ENCODE measurements around the gene PRICKLE4.
"Not testable (repeated sequence)": the region's sequence is repeated elsewhere in the genome, so short reads cannot be mapped to it uniquely, and the experiment has no call there.

PRICKLE4 gene

GRCh38 chr6:41744236-41744787 is 36.3 kb upstream of the PRICKLE4 start:
- no peak for DNase-seq (ENCODE audit: low read depth, low spot score)

- no peak for DNase-seq (ENCODE audit: low read depth, low spot score)
These were observed 34.5 kb upstream of the PRICKLE4 start for GRCh38 chr6:41746107-41746506.

- no peak for DNase-seq (ENCODE audit: low read depth, low spot score)
These were observed 33.1 kb upstream of the PRICKLE4 start, which contains the start of gene PGC for GRCh38 chr6:41747256-41748101. TSS of gene PGC (minus strand) at chr6:41747397. CDS start at chr6:41747334, 63 bp downstream.

- no peak for DNase-seq (ENCODE audit: low read depth, low spot score)
These were observed 32.5 kb upstream of the PRICKLE4 start for GRCh38 chr6:41748102-41748477.

- no peak for DNase-seq (ENCODE audit: low read depth, low spot score)
These were observed 32.0 kb upstream of the PRICKLE4 start for GRCh38 chr6:41748542-41748941.

GRCh38 chr6:41750374-41750773 is 30.2 kb upstream of the PRICKLE4 start:
- DNase-seq (ENCODE audit: low read depth, low spot score), result no peak

- DNase-seq (ENCODE audit: low read depth, low spot score), result no peak
These were observed 24.7 kb upstream of the PRICKLE4 start for GRCh38 chr6:41755895-41756294.

- no peak for DNase-seq (ENCODE audit: low read depth, low spot score)
These were observed 24.2 kb upstream of the PRICKLE4 start for GRCh38 chr6:41756354-41756753.

- DNase-seq (ENCODE audit: low read depth, low spot score), result no peak
These were observed 23.3 kb upstream of the PRICKLE4 start for GRCh38 chr6:41757271-41757670.

GRCh38 chr6:41757931-41758640 is 22.5 kb upstream of the PRICKLE4 start:
- no peak for DNase-seq (ENCODE audit: low read depth, low spot score)

GRCh38 chr6:41758641-41759035 is 21.9 kb upstream of the PRICKLE4 start:
- no peak for DNase-seq (ENCODE audit: low read depth, low spot score)

- DNase-seq (ENCODE audit: low read depth, low spot score), result no peak
These were observed 21.3 kb upstream of the PRICKLE4 start for GRCh38 chr6:41759106-41759904.

- DNase-seq (ENCODE audit: low read depth, low spot score), result no peak
These were observed 20.5 kb upstream of the PRICKLE4 start for GRCh38 chr6:41759905-41760579.

GRCh38 chr6:41763470-41763869 is 17.1 kb upstream of the PRICKLE4 start:
- DNase-seq (ENCODE audit: low read depth, low spot score), result no peak

GRCh38 chr6:41766043-41766664 is 14.4 kb upstream of the PRICKLE4 start:
- DNase-seq (ENCODE audit: low read depth, low spot score), result not testable (repeated sequence)

GRCh38 chr6:41767112-41767833 is 13.3 kb upstream of the PRICKLE4 start:
- no peak for DNase-seq (ENCODE audit: low read depth, low spot score)

- no peak for DNase-seq (ENCODE audit: low read depth, low spot score)
These were observed 11.9 kb upstream of the PRICKLE4 start for GRCh38 chr6:41768545-41769308.

GRCh38 chr6:41769376-41769775 is 11.2 kb upstream of the PRICKLE4 start:
- DNase-seq (ENCODE audit: low read depth, low spot score), result no peak

GRCh38 chr6:41770381-41771057 is 10.1 kb upstream of the PRICKLE4 start:
- no peak for DNase-seq (ENCODE audit: low read depth, low spot score)

All from smooth muscle cell of the brain vasculature (primary cell).